Measurements from ENCODE around the gene PDCD2L.

The PDCD2L gene, protein sequence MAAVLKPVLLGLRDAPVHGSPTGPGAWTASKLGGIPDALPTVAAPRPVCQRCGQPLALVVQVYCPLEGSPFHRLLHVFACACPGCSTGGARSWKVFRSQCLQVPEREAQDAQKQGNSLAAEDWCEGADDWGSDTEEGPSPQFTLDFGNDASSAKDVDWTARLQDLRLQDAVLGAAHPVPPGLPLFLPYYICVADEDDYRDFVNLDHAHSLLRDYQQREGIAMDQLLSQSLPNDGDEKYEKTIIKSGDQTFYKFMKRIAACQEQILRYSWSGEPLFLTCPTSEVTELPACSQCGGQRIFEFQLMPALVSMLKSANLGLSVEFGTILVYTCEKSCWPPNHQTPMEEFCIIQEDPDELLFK

DNA sequence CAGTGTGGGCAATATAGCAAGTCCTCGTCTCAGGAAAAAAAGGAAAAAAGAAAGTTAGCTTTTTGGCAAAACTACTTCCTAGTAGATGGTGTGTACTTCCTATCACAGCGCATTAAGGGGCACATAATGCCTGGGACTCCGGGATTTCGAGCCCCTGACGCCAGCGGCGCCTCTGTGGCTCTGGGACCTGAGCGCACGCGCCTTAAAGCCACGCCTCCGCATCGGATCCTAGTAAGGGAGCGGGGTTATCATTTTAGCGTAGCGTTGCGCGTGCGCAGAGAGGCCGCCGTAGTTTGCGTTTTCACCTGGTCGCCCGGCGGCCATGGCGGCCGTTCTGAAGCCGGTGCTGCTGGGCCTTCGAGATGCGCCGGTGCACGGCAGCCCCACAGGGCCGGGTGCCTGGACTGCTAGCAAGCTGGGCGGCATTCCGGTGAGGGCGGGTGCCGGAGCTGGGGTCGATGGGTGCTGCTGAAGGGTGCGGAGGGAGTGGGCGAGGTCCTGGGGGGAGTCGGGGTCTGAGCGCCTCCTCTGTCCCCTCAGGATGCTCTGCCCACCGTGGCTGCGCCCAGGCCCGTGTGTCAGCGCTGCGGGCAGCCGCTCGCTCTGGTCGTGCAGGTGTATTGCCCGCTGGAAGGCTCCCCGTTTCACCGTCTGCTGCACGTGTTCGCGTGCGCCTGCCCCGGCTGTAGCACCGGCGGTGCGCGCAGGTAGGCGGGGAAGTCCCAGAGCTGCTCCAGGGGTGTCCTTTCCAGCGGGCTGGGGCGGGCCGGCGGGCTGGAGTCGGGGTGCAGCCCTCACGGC, at the start of gene PDCD2L:
PDCD2L (plus strand) TSS at position 291 of the 801 bp plus-strand sequence; CDS start at position 323, 32 bp downstream.
- peak within 1 kb of the TSS; percentile 94 for H3K4me3 ChIP-seq
- DNase-seq (ENCODE audit: low spot score), result peak; percentile 85
- TF ChIP-seq, protein P1, sequence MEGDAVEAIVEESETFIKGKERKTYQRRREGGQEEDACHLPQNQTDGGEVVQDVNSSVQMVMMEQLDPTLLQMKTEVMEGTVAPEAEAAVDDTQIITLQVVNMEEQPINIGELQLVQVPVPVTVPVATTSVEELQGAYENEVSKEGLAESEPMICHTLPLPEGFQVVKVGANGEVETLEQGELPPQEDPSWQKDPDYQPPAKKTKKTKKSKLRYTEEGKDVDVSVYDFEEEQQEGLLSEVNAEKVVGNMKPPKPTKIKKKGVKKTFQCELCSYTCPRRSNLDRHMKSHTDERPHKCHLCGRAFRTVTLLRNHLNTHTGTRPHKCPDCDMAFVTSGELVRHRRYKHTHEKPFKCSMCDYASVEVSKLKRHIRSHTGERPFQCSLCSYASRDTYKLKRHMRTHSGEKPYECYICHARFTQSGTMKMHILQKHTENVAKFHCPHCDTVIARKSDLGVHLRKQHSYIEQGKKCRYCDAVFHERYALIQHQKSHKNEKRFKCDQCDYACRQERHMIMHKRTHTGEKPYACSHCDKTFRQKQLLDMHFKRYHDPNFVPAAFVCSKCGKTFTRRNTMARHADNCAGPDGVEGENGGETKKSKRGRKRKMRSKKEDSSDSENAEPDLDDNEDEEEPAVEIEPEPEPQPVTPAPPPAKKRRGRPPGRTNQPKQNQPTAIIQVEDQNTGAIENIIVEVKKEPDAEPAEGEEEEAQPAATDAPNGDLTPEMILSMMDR (IDR thresholded peaks at IDR 0.05), result no peak
- peak within 1 kb of the TSS; percentile 43 to 75 for H3K27ac ChIP-seq

DNA sequence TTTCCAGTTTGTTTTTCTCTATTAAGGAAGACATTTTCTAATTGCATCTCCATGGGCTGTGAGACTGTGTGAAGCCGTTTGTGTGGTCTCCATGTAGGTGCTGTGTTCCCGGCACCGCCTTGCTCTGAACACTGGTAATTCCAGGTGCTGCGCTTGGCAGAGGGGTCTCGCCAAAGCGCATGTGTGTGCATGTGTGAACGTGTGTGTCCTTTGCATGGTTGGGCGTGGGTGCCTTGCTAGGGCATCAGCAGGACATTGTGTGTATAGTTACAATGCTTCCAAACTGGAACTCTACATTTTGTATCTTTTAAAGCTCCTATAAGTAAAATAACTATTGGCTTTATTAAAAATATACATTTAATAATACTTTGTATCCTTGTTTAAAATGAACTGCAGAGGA, 49.0 kb upstream of the PDCD2L start:
- H3K27ac ChIP-seq, result no peak overlapping the region
- no peak overlapping the region for H3K4me3 ChIP-seq
- TF ChIP-seq, protein P1 (IDR thresholded peaks at IDR 0.05), result no peak
- DNase-seq (ENCODE audit: low spot score), result no peak

DNA sequence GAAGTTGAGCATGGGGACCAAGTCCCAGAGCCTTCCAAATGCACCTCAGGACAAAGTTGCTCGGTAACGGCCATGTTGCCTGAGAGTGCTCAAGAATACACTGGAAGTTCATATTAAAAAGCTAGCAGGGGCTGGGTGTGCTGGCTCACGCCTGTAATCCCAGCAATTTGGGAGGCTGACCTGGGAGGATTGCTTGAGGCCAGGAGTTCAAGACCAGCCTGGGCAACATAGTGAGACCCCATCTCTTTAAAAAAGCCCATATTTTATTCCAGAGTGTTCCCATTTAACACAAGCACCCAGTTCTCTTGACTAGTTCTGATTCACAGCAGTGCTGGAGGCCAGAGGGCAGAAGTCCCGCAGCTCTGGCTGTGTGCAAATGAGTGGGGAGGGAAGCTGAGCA, 47.3 kb upstream of the PDCD2L start:
- Histone ChIP-seq H3K27ac (no peak overlapping the region), H3K4me3 (no peak overlapping the region)
- TF ChIP-seq, protein P1 (IDR thresholded peaks at IDR 0.05), result no peak
- DNase-seq (ENCODE audit: low spot score), result no peak

DNA sequence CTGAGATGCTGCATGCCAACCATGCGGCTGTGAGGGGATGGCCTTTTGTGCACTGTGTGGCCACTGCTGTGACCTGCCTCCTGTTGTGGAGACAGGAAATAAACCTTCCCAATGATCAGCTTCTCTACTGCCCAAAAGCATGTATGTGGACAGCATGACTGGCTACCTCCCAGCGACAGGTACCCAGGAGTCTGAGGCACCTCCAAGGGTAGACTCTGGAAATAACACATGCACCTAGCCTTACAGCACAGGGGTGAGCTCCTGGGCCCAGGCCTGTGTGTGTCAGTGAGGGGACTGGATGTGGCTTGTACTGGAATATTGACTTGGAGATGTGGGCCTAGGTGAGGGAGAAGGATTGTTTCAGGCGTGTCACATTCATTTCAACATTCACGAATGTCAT, 46.8 kb upstream of the PDCD2L start:
- DNase-seq (ENCODE audit: low spot score), result no peak
- H3K27ac ChIP-seq, result no peak overlapping the region
- TF ChIP-seq, protein P1 (IDR thresholded peaks at IDR 0.05), result no peak

DNA sequence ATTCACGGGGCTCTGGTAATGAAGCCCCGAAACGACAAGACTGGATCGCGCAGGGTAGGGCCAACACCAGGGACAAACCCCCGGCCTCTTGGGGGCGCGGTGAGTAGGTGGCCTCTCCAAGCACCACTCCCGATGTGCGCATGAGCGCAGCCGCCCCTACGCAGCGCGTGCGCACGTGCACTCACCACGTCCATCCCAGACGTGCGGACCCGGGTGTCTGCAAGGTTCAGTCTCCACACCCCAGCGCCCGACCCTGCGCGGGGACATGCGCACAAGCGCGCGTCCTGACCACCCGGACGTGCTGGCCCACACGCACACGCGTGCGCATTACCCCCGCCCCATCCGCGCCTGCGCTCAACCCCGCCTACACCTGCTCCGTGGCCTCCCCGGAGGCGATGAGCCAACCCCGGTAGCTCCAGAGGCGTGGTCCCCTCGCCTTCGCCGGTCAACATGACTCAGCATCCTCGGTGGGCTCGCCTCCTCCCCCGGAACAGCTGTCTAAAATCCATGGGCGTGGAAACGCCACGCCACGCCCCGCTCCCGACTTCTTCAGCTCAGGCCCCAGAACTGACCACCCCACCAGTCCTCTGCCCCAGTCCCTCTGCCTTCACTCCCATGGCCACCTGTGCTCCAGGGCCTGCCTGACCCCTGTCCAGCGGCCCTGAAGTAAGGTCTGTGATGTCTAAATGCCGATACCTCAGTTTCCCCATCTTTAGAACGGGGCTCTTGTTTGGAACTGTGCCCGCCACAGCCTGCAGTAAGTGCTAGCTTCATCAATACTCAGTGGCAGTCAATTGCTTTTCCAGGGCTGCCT, 44.9 kb upstream of the PDCD2L start:
- TF ChIP-seq, protein P1 (IDR thresholded peaks at IDR 0.05), result no peak

More for the DNA sequence above, 46.8 kb upstream of the PDCD2L start:
- no peak overlapping the region for H3K4me3 ChIP-seq

DNA sequence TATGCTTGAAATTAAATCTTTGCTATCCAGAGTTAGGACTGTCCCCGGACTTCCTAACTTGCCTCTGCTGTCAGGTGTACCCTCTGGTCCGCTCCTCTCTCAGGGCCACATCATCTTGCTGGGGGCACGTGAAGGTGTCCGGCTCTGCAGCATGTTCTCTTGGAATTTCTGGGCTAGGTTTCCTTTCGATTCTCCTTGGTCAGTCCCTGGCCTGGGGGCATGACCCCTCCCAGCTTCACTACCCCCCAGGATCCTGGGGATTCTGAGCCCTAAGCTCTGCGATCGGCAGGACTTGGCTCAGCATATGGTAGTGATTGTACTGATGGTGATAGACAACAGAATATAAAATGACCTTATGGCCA, 44.3 kb upstream of the PDCD2L start:
- DNase-seq (ENCODE audit: low spot score), result no peak
- Histone ChIP-seq H3K27ac (peak overlapping the region; percentile 65 to 90), H3K4me3 (peak overlapping the region; percentile 72)
- TF ChIP-seq, protein P1 (IDR thresholded peaks at IDR 0.05), result no peak

More for the DNA sequence above, 44.9 kb upstream of the PDCD2L start:
- DNase-seq (ENCODE audit: low spot score), result peak; percentile 96
- peak overlapping the region; percentile 72 for H3K4me3 ChIP-seq
- H3K27ac ChIP-seq, result peak overlapping the region; percentile 65 to 90
